Breast epithelium (tissue), 3 donors: ENCODE results near the gene SLC4A9.

ENCODE experiments used
- POLR2A ChIP-seq: fragments of 450-650 bp; IDR thresholded peaks from one replicate; pipeline ENCODE4 v1.6.1; 2016; ENCODE audit warnings: antibody characterized with exemption, mild to moderate bottlenecking, moderate library complexity
- POLR2AphosphoS5 ChIP-seq, 3 donors: sonication (generic); formaldehyde crosslinking; IDR thresholded peaks; one replicate each; pipeline ENCODE4 v1.6.1; 2017; ENCODE audit warnings: antibody characterized with exemption in 3 of 3
- TF ChIP-seq, protein P1 (sequence below), 3 donors: fragments of 450-650 bp; IDR thresholded peaks; one replicate each; pipeline ENCODE4 v1.5.1; 2016 to 2017; ENCODE audit warnings: antibody characterized with exemption in 3 of 3, mild to moderate bottlenecking in 3 of 3, moderate library complexity in 3 of 3

DNA sequence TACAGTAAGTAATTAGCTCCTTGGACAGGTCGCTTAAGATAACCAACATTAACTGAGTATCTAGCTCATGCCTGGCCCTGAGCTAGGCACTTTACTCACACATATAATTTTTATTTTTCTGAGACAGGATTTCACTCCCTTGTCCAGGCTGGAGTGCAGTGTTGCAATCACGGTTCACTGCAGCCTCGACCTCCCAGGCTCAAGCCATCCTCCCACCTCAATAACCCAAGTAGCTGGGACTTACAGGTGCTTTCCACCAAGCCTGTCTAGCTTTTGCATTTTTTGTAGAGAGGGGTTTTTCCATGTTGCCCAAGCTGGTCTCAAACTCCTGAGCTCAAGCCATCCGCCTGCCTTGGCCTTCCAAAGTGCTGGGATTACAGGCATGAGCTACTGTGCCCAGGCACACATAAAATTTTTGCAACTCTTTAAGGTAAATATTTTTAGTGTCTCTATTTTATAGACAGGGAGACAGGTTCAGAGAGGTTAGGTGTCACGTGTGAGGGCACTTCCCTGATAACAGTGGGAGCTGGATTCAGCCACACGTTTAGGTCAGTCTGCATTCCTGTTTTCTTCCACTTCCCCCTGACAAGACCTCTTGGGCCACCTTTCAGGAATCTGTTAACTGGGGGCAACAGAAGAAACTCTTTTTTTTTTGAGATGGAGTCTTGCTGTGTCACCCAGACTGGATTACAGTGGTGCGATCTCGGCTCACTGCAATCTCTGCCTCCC lies 31.8 kb upstream of the SLC4A9 start:
- TF ChIP-seq, protein P1, sequence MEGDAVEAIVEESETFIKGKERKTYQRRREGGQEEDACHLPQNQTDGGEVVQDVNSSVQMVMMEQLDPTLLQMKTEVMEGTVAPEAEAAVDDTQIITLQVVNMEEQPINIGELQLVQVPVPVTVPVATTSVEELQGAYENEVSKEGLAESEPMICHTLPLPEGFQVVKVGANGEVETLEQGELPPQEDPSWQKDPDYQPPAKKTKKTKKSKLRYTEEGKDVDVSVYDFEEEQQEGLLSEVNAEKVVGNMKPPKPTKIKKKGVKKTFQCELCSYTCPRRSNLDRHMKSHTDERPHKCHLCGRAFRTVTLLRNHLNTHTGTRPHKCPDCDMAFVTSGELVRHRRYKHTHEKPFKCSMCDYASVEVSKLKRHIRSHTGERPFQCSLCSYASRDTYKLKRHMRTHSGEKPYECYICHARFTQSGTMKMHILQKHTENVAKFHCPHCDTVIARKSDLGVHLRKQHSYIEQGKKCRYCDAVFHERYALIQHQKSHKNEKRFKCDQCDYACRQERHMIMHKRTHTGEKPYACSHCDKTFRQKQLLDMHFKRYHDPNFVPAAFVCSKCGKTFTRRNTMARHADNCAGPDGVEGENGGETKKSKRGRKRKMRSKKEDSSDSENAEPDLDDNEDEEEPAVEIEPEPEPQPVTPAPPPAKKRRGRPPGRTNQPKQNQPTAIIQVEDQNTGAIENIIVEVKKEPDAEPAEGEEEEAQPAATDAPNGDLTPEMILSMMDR (IDR thresholded peaks at IDR 0.05), result no peak
- TF ChIP-seq POLR2A (no peak), POLR2AphosphoS5 (IDR thresholded peaks at IDR 0.05) (no peak)
